OCI-LY3 (cell line): ENCODE data around the gene OBSCN.

Experiments used
- H2AFZ ChIP-seq: fragments of 200-600, 300-600 bp; shearing (Covaris generic); 2 replicates; pipeline ENCODE4 v1.6.0; 2014; ENCODE audit warnings: antibody characterized with exemption, low read depth, low read length
- H3K27ac ChIP-seq: fragments of 200-600, 300-600 bp; sonication (generic); 2 replicates; pipeline ENCODE4 v1.5.1; 2014; ENCODE audit warnings: mild to moderate bottlenecking, low read length, moderate library complexity, mixed read lengths
- H3K27me3 ChIP-seq: fragments of 200-600, 300-600 bp; sonication (generic); 2 replicates; pipeline ENCODE4 v1.6.1; 2014; ENCODE audit warnings: low read depth, low read length, mixed read lengths
- H3K36me3 ChIP-seq: fragments of 200-600, 300-600 bp; sonication (generic); replicated peaks from 2 replicates; pipeline ENCODE3; 2014; ENCODE audit warnings: low read depth, low read length, mixed read lengths
- H3K4me1 ChIP-seq: fragments of 300-600, 200-600 bp; sonication (generic); 2 replicates; pipeline ENCODE4 v1.6.1; 2014; ENCODE audit warnings: low read length, mixed read lengths
- H3K4me2 ChIP-seq: fragments of 200-600, 300-600 bp; sonication (generic); 2 replicates; pipeline ENCODE4 v1.6.1; 2014; ENCODE audit warnings: low read length, mixed read lengths
- H3K4me3 ChIP-seq: fragments of 300-600, 200-600 bp; sonication (generic); 2 replicates; pipeline ENCODE4 v1.5.1; 2014; ENCODE audit warnings: antibody characterized with exemption, mild to moderate bottlenecking, low read length, moderate library complexity
- H3K79me2 ChIP-seq: fragments of 300-600, 200-600 bp; shearing (Covaris generic); 2 replicates; pipeline ENCODE4 v1.6.1; 2014; ENCODE audit warnings: mild to moderate bottlenecking, low read length, mixed read lengths
- H3K9ac ChIP-seq: fragments of 300-600, 200-600 bp; shearing (Covaris generic); 2 replicates; pipeline ENCODE4 v1.6.0; 2014; ENCODE audit warnings: mild to moderate bottlenecking, low read length, moderate library complexity
- H3K9me3 ChIP-seq: fragments of 200-600, 300-600 bp; shearing (Covaris generic); 2 replicates; pipeline ENCODE4 v1.6.1; 2014; ENCODE audit warnings: low read length, mixed read lengths; ENCODE audit not compliant: insufficient read depth
- H4K20me1 ChIP-seq: fragments of 200-600, 300-600 bp; sonication (generic); 2 replicates; pipeline ENCODE4 v1.6.1; 2016; ENCODE audit warnings: low read length, mixed read lengths; ENCODE audit not compliant: insufficient read depth
- CTCF ChIP-seq: fragments of 200-600, 300-600 bp; sonication (generic); IDR thresholded peaks from 2 replicates; pipeline ENCODE4 v1.5.1; 2014; ENCODE audit warnings: antibody characterized with exemption, low read length, low read depth
- EZH2phosphoT487 ChIP-seq: fragments of 200-600 bp; shearing (Covaris generic); IDR thresholded peaks from 2 replicates; pipeline ENCODE4 v1.6.1; 2018; ENCODE audit warnings: antibody characterized with exemption, mixed run types, low read depth

The OBSCN gene

DNA sequence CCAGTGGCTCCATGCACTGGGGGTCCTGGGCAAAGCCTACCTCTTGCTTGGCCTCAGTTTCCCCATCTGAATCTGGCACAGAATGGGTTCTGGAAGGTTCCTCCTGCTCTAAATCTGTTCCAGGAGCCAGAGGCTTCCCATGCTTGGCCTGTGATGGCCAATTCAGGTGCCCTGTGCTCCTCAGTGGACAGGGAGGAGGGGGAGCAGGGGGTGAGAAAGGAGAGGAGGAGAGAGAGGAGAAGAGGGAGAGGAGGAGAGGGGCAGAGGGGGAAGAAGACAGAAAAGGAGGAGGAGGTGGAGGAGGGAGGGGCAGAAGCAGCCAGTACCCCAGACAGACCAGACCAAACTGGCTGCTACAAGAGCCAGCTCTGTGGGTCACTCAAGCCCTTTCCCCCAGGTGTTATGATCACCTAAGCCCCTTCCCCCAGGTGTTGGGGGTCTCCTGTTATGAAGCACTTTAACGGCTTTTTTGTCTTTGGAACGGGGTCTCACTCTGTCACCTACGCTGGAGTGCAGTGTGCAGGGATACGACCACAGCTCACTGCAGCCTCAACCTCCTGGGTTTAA lies 155.1 kb downstream of the OBSCN start:
- Histone ChIP-seq H3K4me3 (no peak overlapping the region), H3K9ac (no peak overlapping the region), H2AFZ (no peak overlapping the region), H3K27ac (no peak overlapping the region), H3K79me2 (no peaks in the 10 kb centered on the region), H4K20me1 (no peaks in the 10 kb centered on the region), H3K4me1 (peaks cover 3% of the 10 kb centered on the region), H3K9me3 (no peaks in the 10 kb centered on the region), H3K36me3 (no peaks in the 10 kb centered on the region), H3K27me3 (no peaks in the 10 kb centered on the region), H3K4me2 (no peak overlapping the region)
- TF ChIP-seq EZH2phosphoT487, result no peak
- TF ChIP-seq CTCF, result no peak

DNA sequence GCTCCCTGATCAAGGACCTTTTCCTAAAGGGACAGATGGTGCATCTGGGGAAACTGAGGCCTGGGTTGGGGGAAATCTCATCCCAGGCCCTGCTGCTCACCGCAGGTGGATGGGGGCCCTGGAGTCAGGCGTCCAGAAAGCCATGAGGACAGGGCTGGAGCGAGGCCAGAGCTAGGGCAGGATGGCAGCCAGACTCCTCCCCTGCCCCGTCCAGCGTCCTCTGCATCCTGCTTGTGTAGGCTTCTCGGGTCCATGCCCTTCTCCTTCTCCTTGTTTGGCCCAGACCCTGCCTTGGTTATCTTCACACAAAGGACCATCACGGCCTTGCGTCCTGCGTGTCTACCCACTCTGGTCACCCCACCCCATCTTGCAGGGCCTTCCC lies 155.8 kb downstream of the OBSCN start:
- Histone ChIP-seq H3K4me3 (no peak overlapping the region), H4K20me1 (no peaks in the 10 kb centered on the region), H3K9me3 (no peaks in the 10 kb centered on the region), H3K4me2 (no peak overlapping the region), H3K4me1 (peaks cover 8% of the 10 kb centered on the region), H3K27ac (no peak overlapping the region), H3K79me2 (no peaks in the 10 kb centered on the region), H2AFZ (no peak overlapping the region), H3K27me3 (no peaks in the 10 kb centered on the region), H3K36me3 (no peaks in the 10 kb centered on the region), H3K9ac (no peak overlapping the region)
- TF ChIP-seq EZH2phosphoT487, result no peak
- no peak for TF ChIP-seq CTCF

- Histone ChIP-seq H3K27me3 (no peaks in the 10 kb centered on the region), H3K4me1 (peaks cover 8% of the 10 kb centered on the region), H2AFZ (no peak overlapping the region), H3K9me3 (no peaks in the 10 kb centered on the region), H3K79me2 (no peaks in the 10 kb centered on the region), H4K20me1 (no peaks in the 10 kb centered on the region), H3K4me2 (no peak overlapping the region), H3K27ac (no peak overlapping the region), H3K36me3 (no peaks in the 10 kb centered on the region), H3K4me3 (no peak overlapping the region), H3K9ac (no peak overlapping the region)
- TF ChIP-seq CTCF, result no peak
- no peak for TF ChIP-seq EZH2phosphoT487
Measured at GRCh38 chr1:228364068-228364705, 156.3 kb downstream of the OBSCN start.

DNA sequence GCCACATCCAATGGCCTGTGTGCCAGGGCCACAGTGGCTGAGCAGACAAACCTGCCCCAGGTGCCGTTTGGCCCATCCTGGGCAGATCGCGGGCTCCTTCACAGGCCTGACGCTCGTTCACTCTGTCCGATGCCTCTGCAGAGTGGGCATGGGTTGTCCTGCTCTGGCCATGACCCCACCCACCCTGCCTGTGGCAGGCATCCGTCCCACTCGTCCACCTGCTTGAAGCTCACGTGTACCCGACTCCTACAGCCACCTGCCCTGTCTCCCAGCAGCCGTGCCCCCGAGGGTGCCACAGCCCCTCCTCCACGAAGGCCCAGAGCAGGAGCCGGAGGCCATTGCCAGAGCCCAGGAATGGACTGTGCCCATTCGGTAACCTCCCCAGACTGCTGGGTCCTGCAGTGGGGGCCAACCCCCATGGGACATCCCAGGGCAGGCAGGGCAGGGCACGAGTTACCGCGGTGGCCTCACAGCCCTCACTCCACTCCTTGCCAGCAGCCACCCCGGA lies 156.9 kb downstream of the OBSCN start:
- Histone ChIP-seq H3K4me1 (peaks cover 8% of the 10 kb centered on the region), H4K20me1 (no peaks in the 10 kb centered on the region), H3K9me3 (no peaks in the 10 kb centered on the region)

More for the DNA sequence above, 156.9 kb downstream of the OBSCN start:
- H3K27ac ChIP-seq, result no peak overlapping the region
- H3K27me3 ChIP-seq, result no peaks in the 10 kb centered on the region
- H3K4me3 ChIP-seq, result no peak overlapping the region
- H3K4me2 ChIP-seq, result no peak overlapping the region
- H3K79me2 ChIP-seq, result no peaks in the 10 kb centered on the region
- no peak overlapping the region for H3K9ac ChIP-seq
- TF ChIP-seq EZH2phosphoT487 (no peak), CTCF (no peak)
- no peaks in the 10 kb centered on the region for H3K36me3 ChIP-seq
- H2AFZ ChIP-seq, result no peak overlapping the region
